Measurements from ENCODE around the gene PPM1M. TPM values are rescaled to one million over a fixed set of nuclear protein-coding genes. Genes with fewer than 3 reads are reported as not detected.

Gene PPM1M
- polyA plus RNA-seq, 1 donor from 2014 or later: 1.1 TPM

DNA sequence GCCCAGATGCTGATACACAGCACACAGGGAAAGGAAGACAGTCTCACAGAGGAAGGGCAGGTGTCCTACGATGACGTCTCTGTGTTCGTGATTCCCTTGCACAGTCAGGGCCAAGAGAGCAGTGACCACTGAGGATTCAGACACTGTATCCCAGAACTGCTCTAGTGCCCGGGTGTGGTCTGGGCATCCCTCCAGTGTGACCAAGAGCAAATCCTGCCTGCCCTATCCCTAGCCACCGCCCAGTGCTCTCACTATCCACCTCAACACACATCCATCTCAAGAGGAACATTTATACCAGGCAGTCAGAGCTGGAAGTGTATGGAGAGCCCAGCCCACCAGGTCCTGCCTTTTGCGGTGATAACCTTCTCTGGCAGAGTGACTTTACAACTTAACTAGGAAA, 4.1 kb downstream of the PPM1M start:
- Histone ChIP-seq H3K9ac (ENCODE audit: low read length) (no peak overlapping the region), H3K4me3 (ENCODE audit: low read length) (no peak overlapping the region), H3K36me3 (ENCODE audit: insufficient read depth, low read length) (no peaks in the 10 kb centered on the region), H3F3A (ENCODE audit: insufficient read depth, low read length, poor library complexity, severe bottlenecking) (no peaks in the 10 kb centered on the region), H3K27ac (ENCODE audit: low read length) (no peak overlapping the region), H3K27me3 (ENCODE audit: insufficient read depth, low read depth, low read length) (peaks cover 21% of the 10 kb centered on the region), H3K4me2 (ENCODE audit: low read length) (no peak overlapping the region), H3K9me3 (ENCODE audit: low read length) (no peaks in the 10 kb centered on the region), H3K79me2 (replicated peaks; ENCODE audit: insufficient read depth, low read length) (no peaks in the 10 kb centered on the region), H4K20me1 (ENCODE audit: insufficient read depth) (peaks cover 4% of the 10 kb centered on the region), H2AFZ (ENCODE audit: low read depth, low read length) (no peak overlapping the region), H3K9me2 (ENCODE audit: insufficient read depth, low read length) (no peaks in the 10 kb centered on the region)
- TF ChIP-seq EP300 (conservative IDR thresholded peaks at IDR 0.05; ENCODE audit: poor library complexity, severe bottlenecking): no peak

- TF ChIP-seq POLR2AphosphoS5 (IDR thresholded peaks at IDR 0.05): no peak
- TF ChIP-seq, protein P1, sequence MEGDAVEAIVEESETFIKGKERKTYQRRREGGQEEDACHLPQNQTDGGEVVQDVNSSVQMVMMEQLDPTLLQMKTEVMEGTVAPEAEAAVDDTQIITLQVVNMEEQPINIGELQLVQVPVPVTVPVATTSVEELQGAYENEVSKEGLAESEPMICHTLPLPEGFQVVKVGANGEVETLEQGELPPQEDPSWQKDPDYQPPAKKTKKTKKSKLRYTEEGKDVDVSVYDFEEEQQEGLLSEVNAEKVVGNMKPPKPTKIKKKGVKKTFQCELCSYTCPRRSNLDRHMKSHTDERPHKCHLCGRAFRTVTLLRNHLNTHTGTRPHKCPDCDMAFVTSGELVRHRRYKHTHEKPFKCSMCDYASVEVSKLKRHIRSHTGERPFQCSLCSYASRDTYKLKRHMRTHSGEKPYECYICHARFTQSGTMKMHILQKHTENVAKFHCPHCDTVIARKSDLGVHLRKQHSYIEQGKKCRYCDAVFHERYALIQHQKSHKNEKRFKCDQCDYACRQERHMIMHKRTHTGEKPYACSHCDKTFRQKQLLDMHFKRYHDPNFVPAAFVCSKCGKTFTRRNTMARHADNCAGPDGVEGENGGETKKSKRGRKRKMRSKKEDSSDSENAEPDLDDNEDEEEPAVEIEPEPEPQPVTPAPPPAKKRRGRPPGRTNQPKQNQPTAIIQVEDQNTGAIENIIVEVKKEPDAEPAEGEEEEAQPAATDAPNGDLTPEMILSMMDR (IDR thresholded peaks at IDR 0.05; ENCODE audit: poor library complexity, severe bottlenecking): no peak
- no peak for TF ChIP-seq TAF1 (IDR thresholded peaks at IDR 0.05; ENCODE audit: low read depth)
- TF ChIP-seq SMC3 (conservative IDR thresholded peaks at IDR 0.05; ENCODE audit: poor library complexity): no peak
- TF ChIP-seq RAD21 (conservative IDR thresholded peaks at IDR 0.05): no peak
- TF ChIP-seq EP300 (conservative IDR thresholded peaks at IDR 0.05; ENCODE audit: poor library complexity, severe bottlenecking): no peak
- no peak for TF ChIP-seq REST (IDR thresholded peaks at IDR 0.05; ENCODE audit: borderline replicate concordance)
- no peak for TF ChIP-seq MXI1 (conservative IDR thresholded peaks at IDR 0.05; ENCODE audit: poor library complexity, severe bottlenecking)
- no peak for TF ChIP-seq EZH2 (IDR thresholded peaks at IDR 0.05; ENCODE audit: borderline replicate concordance, insufficient read depth, low read length, poor library complexity, severe bottlenecking)
Observed at GRCh38 chr3:52250122-52250521, 4.6 kb downstream of the PPM1M start.

More at GRCh38 chr3:52250122-52250521, 4.6 kb downstream of the PPM1M start:
- Histone ChIP-seq H3K9me3 (ENCODE audit: low read length) (no peaks in the 10 kb centered on the region), H3K4me3 (ENCODE audit: low read length) (no peak overlapping the region), H2AFZ (ENCODE audit: low read depth, low read length) (no peak overlapping the region), H4K20me1 (ENCODE audit: insufficient read depth) (peaks cover 4% of the 10 kb centered on the region), H3K4me2 (ENCODE audit: low read length) (no peak overlapping the region), H3F3A (ENCODE audit: insufficient read depth, low read length, poor library complexity, severe bottlenecking) (no peaks in the 10 kb centered on the region), H3K79me2 (replicated peaks; ENCODE audit: insufficient read depth, low read length) (no peaks in the 10 kb centered on the region), H3K27ac (ENCODE audit: low read length) (no peak overlapping the region), H3K9ac (ENCODE audit: low read length) (no peak overlapping the region), H3K36me3 (ENCODE audit: insufficient read depth, low read length) (no peaks in the 10 kb centered on the region), H3K9me2 (ENCODE audit: insufficient read depth, low read length) (no peaks in the 10 kb centered on the region), H3K27me3 (ENCODE audit: insufficient read depth, low read depth, low read length) (peaks cover 17% of the 10 kb centered on the region)
